Mucosa of gallbladder (tissue), 1 donor: ENCODE results near the gene ATP6V1G1. TPM values are rescaled to one million over a fixed set of nuclear protein-coding genes. Genes with fewer than 3 reads are reported as not detected.

Source experiments
- DNase-seq: peaks from one replicate; pipeline ENCODE4 v3.0.0-alpha.2; 2020; ENCODE audit warnings: low spot score
- total RNA-seq: library from RNA; stranded (reverse); gene quantifications from one replicate; pipeline ENCODE4 v1.2.1, GENCODE V29; 2021
- donor health status: DM: no; HTN: no; CAD: no.

Gene ATP6V1G1
- total RNA-seq, 1 donor from 2014 or later: 68.9 TPM

DNA sequence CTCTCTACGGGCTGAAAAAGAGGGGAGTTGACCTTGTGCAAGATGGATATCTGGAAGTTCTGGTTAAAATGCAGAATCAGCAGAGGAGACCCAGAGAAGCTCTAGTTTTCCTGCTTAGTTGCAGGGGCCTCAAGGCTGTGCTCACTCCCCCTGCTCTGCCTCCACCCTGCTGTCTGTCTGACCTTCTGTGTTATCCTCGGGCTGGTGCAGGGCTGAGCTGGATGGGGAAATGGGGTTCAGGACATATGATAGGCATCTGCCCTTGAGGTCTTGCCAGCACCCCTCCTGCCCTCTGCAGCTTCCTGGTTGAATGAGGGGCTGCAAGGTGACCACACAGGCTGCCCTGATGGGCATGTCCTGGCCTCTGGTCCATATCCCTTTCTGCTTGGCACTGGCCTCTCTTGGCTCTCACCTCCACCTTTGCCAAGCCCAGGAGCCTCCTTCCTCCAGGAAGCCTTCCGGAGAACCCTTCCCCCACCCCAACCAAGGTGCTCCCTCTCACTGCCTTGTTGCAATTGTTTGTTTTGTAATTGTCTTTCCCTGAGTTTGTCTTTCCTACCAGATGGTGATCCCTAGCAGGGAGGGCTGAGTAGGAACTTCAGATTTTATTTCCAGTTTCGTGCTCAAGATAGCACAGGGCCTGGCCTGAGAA is 24.8 kb downstream of the ATP6V1G1 start:
- no peak for DNase-seq

DNA sequence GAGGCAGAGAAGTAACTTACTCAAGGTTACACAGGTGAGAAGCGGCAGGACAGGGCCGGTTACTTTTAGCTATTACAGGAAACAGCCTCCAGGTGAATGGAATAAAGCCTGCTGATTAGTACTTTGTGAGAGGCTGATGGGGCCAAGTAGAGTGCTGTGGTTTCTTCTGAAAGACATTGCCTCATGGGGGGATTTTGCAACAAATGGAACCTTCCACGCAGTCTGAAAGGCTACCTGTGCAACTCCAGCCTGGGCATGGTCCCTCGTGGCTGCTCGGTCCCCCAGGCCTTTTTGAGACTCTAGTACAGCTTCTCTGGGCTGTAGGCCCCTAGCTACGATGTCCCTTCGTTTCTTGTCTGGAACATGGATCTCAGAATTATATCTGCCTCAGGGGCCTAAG is 25.5 kb downstream of the ATP6V1G1 start:
- DNase-seq: no peak

DNA sequence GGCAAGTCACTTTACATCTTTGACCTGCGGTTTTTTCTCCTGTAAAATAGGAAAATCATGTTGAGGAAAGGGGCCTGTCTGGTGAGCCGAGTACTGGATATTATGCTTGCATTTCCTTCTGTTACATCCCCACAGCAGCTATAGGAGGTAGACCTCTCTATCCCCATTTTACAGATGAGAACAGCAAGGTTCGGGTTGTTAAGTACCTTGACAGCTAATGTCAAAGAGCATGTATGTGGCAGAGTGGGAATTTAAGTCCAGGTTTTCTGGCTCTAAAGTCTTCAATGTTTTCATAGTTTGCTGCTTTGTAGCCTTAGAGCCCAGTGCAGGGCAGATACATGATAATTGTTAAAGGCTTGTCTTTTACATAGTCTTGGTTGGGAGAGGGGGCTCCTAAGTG is 26.4 kb downstream of the ATP6V1G1 start:
- DNase-seq: no peak

DNA sequence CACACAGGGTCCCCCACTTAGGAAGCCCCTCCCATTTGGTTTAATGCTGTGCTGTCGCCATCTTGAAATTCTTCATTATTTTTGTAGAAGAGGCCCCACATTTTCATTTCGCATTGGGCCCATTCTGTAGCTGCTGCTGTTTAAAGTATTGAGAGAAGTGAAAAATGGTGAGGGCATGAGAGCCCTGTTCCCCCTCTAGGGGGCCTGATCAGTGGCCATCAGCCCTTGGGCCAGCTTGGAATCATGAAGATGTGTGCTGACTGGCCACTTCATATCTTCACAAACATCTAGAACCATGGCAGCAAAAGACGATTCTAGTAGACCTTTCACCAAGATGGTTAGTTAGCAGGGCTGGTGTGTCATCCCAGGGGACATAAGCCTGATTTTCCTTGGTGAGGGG is 26.8 kb downstream of the ATP6V1G1 start:
- DNase-seq: no peak

DNA sequence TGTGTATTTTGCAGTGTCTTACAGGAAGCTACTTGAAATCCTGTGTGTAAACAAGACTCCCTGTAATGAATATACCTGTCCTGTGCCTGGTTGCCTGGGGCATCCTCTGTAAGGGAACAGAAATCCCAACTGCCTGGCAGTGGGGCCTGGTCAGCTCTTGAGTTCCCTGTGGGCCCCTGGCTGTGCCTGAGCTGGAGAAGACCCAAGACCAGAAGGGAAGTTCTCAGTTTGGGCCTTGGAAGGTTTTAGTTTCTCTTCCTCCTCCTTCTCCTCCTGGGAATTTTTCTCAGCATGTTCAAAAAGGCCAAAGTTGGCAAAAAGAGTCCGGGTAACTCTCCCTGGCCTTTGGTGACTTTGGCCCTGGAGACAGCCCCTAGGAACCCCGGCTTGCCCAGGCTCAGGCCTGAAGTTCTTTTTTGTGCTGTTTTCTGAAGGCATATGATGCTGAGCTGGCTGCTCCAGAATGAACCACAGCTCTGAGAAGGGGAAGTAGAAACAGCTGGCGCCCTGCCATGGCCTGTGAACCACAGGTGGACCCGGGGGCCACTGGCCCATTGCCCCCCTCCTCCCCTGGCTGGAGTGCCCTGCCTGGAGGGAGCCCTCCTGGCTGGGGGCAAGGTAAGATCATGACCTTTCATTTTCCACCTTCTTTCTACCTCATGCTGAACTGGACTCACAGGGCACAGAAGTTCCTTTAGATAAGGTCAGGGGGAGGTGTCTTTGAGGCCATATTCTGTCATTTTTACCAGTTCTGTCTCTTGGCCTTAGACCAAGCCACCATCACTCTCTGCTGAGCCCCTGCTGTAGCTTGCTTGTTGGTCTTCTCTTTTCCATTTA is 29.3 kb downstream of the ATP6V1G1 start:
- peak; percentile 45 for DNase-seq

DNA sequence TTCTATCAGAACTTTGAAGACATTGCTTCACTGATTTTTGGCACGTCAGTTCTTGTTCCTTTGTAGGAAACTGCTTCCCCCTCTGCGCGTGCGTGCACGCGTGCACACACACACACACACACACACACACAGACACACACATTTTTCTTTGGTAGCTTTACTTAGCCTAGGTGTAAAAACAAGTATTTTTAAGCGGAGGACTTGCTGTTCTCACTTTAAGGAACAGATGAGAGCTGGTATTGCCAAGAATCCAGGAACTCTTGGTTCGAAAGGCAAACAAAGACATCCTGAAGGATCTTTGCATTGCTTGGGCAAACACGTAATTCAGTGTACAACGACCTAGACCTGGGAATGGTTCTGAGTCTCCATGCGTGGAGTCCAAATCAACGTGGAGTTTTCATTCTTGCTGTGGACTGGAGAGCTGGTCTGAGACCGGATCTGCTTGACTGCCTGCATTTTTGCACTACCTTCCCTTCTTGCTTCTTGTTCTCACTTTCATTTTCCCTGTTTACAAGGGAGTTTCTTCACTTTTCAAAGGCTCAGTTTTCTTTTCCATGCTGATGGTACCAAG is 31.7 kb downstream of the ATP6V1G1 start:
- no peak for DNase-seq

DNA sequence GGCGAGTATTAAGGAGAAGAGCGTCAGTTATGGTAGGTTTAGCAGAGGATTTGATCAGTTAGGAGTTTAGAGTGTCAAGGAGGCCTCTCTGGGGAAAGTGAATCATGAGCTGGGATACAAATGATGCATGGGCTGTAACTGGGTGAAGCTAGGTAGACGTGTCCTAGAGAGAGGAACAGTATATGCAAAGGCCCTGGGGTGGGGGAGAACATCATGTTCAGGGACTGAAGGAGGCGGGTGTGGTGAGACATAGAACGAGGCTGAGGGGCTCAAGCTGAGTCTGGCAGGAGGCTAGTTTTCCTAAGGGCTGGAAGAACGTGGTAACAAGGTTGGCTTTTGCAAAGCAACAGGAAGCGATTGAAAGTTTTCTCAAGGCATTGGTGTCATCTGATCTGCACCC is 34.0 kb downstream of the ATP6V1G1 start:
- no peak for DNase-seq

DNA sequence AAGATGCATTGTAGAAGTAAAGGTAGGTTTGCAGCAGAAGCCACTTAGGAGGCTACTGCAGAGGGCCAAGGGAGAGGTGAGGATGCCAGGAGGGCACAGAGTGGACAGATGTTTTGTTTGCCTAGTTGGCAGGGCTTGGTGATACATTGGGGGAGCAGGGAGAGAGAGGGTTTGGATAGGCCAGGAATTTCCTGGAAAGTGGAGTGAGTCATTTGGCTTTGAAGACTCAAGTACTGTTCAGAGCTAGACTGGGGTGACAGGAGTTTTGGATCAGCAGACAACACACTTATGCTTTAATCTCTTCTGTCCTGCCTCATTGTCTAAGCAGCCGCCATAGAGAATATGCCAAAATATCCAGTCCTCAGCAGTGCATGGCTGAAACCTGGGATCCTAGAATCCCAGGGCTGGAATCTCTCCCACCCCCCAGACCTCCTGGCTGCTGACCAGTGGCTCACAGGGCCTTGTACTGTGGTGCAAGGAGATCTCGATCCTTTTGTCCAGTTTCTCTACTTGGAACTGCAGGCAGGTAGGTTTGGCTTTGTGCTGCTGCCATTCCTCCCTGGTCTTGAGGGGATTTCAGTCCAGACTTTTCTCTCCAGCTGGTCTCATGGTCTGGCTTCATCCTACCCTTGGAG is 34.5 kb downstream of the ATP6V1G1 start:
- no peak for DNase-seq

DNA sequence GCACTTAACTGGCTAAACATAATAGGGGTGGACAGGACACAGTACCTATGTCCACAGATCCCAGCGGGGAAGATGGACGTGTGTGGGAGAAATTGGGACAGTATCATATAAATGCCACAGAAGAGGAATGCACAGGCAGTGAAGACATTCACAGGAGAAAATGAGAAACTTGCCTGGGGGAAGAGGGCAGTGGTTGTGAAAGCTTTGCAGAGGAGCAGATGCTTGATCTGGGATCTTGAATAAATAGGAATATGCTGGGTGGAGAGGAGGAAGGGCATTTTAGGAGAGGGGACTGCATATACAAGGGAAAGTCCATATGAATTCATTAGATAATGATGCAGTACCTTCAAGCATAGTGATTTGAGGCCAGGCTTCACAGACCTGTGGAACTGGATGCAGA is 37.1 kb downstream of the ATP6V1G1 start:
- DNase-seq: no peak

DNA sequence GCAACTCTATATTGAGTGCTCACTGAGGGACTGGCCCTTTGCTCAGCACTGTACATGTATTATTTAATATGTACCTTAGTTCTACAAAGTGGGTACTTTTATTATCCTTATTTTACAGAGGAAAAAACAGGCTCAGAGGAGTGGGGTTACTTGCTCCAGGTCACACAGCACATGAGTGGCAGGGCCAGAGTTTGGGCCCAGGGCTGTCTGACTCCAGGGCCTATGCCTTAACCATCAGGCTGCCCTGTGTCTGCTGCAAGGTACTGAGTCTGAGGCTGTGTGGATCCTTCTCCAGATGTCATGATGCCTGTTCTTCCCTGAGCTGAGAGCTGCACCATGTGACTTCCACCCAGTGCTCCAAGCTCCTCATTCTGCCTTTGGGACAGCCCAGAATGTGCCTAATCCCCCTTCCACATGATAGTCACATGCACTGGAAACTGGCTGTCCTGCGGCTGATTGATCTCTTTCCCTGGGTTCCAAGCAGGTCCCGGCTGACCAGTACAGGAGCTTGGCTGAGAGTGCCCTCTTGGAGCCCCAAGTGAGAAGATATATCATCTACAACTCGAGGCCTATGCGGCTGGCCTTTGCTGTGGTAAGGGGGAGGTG is 38.9 kb downstream of the ATP6V1G1 start:
- DNase-seq: no peak

DNA sequence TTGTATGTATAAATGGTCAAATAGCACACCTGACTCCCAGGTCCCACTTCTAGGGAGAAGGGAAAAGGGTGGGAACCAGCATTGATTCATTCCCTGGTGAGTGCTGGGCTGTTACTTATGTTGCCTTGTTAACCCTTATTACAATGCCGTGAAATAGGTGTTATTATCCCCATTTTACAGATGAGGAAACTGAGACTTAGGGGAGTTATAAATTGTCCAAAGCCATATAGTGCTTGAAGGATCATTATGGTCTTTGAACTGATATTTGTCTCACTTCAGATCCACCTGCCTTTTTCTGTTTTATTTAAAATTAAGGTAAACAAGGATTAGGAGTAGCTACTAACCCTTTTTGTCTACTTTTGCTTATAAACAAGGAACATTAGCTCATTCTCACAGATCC is 40.0 kb downstream of the ATP6V1G1 start:
- no peak for DNase-seq

DNA sequence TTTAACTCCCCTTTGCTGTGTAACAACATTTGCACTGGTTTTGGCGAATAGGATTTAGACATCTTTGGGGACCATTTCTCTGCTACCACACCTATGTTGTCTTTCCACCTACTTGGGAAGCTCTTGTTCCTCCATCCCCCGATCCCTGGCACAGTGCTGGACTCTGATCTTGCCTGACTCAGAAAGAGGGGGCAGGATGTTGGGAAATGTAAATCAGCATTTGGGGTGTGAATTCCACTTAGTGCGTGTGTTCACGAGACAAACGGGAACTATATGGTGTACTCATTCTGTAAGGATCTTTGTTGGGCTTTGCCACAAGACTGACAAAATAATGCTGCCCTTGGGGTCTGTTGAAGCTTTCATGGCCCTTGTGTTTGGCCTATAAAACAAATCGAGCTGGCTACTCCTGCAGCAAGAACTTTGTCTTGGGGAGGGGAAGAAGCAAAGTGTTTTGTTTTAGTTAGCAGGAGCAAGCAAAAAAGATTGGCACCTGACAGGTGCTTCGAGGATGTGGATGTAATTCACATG is 42.1 kb downstream of the ATP6V1G1 start:
- no peak for DNase-seq

DNA sequence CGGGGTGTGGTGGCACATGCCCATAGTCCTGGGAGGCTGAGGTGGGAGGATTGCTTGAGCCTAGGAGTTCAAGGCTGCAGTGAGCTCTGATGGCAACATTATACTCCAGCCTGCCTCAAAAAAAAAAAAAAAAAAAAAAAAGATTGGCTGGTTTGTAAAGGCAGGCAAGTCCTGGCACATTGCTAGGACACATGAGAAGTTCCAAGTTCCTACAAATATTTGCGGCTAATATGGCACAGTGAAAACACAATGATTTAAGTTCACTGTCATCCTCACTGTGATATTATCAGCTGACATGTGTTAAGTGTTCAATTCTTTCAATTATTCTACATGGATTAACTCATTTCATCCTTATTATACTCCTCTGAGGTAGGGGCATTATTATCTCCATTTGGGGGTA is 43.6 kb downstream of the ATP6V1G1 start:
- no peak for DNase-seq

DNA sequence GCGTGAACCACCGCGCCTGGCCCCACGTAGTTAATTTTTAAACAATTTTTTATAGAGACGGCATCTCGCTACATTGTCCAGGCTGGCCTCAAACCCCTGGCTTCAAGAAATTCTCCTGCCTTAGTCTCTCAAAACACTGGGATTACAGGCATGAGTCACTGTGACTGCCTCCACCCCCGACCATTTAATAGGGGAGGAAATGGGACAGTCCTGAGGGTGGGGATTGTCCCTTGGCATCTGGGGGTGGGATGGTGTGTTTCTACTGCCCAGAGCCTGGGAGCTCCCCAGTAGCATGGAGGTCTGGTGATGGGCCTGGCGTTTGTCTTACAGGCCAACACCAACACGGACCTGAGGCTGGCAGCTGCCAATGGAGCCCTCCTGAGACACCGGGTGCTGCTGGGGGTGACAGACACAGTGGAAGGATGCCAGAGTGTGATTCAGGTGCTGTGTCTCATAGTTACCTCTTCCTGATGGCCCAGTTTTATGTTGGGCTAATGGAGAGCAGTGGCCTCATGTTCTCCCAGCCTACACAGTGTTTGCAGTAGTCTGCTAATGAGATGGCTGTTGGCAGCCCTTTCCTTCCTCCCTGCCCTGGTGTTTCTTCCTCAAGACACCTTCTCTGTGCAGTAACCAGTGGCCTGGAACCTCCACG is 46.0 kb downstream of the ATP6V1G1 start:
- DNase-seq: no peak

DNA sequence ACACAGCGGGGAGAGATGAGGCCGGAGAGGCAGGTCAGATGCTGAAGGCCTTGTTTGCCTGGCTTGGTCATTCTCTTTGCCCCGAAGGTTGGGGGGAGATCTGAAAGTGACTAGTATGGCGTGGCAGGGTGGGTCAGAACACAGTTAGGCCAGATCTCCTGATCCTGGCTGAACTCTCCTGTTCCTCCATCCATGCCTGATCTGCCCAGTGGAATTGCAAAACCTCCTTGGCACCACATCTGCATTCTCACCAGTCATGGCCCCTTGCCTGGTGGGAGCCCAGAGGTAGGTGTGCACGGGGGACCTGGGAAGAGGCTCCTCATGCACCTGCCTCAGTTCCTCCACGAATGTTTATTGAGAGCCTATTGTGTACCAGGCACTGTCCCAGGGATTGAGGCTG is 46.8 kb downstream of the ATP6V1G1 start:
- DNase-seq: no peak

DNA sequence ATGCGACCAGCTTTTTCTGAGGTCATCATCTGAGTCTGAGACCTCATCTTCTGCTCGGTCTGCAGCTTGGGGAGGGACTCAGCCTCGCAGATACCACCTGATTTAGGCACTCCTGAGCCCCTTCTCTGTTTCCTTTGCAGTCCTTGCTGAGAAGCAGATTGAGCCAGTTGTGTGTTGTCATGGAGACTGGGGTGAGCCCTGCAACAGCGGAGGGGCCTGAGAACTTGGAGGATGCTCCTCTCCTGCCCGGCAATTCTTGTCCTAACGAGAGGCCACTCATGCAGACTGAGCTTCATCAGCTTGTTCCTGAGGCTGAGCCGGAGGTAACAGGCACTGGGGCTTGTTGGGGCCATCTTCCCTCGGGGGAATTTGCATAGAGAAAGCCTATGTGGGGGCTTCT is 50.8 kb downstream of the ATP6V1G1 start:
- DNase-seq: no peak

DNA sequence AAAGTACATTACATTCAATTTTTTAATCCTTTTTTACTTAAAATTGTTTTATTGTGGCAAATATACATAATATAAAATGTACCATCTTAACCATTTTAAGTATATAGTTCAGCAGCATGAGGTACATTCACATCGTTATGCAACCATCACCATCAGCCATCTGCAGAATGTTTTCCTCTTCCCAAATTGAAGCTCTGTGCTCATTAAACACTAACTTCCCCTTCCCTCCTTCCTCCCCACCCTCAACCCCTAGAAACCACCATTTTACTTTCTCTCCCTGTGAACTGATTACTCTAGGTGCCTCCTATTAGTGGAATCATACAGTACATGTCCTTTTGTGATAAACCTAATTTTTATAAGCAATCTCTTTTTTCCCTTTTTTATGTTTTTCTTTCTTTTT is 54.4 kb downstream of the ATP6V1G1 start:
- DNase-seq: no peak

DNA sequence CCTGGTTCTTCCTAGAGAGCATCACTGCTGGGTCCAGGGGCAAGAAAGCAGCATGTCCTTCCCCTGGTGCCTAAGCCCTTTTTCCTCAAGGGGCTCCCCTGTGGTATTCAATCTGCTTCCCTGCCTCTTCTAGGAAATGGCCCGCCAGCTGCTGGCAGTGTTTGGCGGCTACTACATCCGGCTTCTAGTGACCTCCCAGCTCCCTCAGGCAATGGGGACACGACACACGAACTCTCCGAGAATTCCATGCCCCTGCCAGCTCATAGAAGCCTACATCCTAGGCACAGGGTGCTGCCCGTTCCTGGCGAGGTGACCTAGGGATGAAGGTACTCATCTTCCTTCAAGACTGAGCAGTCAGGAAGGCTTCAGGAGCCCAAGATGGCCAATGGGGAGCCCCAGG is 55.4 kb downstream of the ATP6V1G1 start:
- no peak for DNase-seq

DNA sequence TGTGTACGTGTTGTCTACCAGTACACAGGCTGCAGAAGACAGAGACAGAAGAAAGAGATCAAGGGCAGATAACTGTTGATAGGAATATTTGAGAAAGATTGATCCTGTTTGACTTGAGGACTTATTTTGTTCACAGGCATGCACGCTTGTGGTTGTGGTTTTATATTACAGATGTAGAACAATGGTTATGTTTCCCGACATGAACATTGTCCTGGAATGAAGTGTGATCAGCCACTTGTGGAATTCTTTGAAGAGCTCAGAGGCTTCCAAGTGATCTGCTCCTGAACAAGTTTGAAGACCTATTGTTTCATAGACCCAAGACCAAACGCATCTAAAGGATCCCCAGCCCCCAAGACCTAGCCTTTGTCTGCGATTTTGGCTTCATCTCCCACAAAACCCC is 56.3 kb downstream of the ATP6V1G1 start:
- no peak for DNase-seq
